SIG-M5 treated with dmso at 0.1 percent for 504 hours (cell line): Measurements from ENCODE around the gene TTR.

Source experiments
- DNase-seq: peaks from one replicate; lab custom pipeline; 2025; ENCODE audit not compliant: unreplicated experiment; lab: John Stamatoyannopoulos, UW

TTR gene

DNA sequence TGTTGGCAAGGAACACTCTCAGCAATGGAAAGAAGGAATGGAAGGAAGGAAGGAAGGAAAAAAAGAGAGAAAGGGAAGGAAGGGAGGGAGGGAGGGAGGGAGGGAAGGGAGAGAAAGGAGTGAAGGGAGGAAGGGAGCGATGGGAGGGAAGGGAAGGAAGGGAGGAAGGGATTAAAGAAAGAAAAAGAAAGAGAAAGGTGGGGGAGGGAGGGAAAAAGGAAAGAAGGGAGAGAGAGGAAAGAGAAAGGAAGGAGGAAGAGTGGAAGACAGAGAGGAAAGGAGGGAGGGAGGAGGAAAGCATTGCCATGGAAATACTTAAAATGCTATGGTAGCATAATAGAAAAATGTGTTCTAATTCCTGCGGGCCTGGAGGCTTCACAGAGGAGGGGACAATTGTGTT lies 22.4 kb downstream of the TTR start:
- no peak for DNase-seq

DNA sequence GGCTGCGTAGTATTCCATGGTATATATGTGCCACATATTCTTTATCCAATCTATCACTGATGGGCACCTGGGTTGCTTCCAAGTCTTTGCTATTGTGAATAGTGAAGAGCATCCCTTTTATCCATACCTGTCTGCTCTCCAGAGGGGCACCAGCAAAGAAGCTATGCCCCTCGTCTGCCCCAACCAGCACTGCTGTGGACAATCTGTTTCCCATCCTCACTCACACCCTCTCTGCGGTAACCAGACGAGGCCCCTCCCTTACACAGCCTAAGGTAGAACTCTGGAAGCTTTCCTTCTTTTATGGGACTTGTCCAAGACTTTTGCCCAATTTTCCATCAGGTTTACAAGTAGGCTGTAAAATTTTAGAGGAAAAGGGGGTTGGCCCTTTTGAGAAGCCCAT lies 24.9 kb downstream of the TTR start:
- no peak for DNase-seq

DNA sequence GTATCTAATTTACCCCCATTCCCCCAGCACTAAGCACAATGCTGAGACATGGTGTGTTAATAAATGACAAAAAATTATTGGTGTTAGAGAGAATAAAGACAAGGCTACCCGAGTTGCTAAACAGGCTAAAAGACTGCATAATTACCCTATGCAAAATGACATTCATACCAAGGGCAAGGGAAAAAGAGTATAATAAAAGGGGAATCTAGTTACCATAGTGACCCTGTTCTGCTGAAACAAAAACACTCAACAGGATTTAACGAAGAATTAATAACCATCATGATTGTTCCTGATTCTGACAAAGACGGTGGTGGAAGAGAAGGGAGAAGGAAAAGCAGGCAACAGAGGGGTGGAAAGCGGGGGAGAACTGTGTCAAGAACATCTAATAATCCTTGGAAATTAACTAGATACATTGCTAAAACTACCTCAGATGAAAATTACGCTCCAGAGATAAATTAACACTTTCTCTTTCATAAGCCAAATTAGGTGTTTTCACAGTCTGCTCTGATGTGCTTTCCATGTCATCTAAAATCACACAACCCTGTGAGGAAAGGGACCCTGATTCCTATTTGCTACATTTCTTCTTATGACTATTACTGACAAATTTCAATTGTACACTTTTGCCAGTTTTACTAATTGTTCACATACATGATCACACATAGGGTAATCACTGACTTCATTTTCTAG lies 25.5 kb downstream of the TTR start:
- no peak for DNase-seq

DNA sequence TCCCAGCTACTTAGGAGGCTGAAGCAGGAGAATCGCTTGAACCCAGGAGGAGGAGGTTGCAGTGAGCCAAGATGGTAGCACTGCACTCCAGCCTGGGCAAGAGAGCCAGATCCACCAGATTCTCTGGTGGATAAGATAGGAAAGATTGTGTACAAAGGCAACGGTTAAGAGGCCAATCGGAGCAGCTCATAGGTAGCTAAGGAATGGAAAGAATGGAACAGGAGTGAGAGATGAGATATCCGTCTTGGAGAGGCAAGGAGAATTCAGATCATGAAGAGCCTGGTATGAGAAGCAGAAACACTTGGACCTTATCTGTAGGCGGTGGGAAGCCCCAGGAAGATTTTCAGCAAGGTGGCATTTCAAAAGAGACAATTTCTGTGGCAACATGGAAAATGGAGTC lies 27.1 kb downstream of the TTR start:
- DNase-seq: no peak

DNA sequence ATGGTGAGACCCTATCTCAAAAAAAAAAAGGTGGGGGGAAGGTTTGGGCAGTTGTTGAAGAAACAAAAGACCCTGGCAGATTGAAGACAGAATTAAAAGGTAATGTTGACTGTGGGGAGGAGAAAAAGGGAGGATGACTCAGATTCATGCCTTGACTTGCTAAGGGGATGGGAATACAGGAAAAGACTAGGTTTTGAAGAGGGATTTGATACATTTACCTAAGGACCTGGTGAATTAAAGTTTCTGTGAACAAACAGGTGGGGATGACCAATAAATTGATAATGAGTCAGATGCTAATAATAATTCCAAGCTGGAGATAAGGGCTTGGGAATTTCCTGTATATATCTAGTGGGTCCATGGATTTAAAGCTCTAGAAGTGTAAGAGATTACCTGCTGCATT lies 27.6 kb downstream of the TTR start:
- no peak for DNase-seq

DNA sequence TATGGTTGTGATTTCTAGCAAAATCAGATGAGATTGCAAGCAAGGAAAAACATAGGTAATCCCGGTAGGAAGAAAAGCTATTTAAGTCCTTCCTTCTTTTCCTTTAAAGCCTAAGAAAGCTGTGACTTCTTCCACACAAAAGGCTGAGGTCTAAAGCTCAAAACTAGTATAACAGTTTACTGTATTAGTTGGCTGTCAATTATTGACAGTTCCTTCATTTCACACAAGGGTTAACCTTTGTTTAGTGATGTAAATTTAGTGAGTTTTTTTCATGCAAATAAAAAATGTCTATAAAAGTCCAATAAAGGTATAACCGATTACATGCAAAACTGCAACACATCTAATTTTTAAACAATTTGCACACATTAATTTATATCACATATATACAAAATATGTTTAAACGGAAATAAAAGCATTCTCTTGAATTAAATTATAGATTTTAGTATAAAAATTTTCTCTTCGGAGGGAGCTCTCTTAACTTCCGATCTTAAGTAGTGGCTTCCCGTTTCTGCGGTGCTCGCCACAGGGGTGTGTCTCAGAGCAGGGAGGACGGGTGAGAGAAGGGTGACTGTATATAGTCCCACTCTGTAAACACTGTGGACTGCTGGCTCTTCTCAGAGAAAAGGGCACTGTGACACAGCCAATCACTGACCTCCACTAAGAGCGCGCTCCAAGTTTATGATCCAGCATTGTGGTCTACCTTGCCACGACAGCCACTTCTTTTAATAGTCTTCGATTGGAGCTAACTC lies 33.4 kb downstream of the TTR start:
- DNase-seq: no peak

DNA sequence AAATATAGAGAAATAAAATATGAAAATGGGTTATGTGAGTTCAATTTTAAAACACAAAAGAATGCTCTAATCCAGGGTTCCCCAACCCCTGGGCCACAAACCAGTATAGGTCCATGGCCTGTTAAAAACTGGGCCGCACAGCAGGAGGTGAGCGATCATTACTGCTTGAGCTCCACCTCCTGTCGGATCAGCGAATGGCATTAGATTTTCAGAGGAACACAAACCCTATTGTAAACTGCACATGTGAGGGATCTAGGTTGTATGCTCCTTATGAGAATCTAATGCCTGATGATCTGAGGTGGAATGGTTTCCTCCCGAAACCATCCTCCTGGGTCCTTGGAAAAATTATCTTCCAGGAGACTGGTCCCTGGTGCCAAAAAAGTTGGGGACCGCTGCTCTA lies 34.7 kb downstream of the TTR start:
- no peak for DNase-seq

DNA sequence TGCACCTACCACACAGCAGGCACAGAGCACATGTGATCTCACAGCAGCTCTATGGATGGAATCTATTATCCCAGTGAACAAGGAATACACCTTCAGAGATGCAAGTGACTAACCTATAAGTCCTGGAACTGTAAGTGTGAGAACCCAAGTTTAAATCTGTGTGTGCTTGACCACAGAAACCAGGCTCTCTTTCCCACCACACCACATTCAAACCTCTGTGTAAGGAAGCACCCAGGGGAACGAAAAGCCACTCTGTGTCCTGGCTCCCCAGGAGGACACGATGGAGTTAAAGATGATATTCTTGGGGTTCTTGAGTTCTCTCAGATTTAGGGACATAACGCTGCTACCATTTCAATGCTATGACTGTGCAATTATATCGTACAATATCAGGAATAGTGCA lies 38.9 kb downstream of the TTR start:
- no peak for DNase-seq

DNA sequence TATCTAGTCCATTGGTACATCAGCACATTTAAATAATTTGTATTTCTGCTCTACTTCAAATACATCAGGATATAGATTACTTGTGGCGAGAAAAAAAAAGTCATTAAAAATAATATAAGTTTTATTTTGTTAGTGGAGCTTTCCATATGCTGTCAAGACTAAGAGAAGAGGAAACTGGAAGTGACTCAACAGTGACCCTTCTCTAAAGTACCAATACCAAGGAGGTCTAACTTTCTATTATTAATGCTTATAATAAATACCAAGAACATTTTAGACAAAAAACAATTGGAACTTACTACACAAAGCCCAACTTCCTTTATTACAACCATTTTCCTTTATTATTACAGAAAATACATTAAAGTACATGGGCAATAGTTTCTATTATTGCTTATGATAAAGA lies 39.8 kb downstream of the TTR start:
- DNase-seq: no peak

DNA sequence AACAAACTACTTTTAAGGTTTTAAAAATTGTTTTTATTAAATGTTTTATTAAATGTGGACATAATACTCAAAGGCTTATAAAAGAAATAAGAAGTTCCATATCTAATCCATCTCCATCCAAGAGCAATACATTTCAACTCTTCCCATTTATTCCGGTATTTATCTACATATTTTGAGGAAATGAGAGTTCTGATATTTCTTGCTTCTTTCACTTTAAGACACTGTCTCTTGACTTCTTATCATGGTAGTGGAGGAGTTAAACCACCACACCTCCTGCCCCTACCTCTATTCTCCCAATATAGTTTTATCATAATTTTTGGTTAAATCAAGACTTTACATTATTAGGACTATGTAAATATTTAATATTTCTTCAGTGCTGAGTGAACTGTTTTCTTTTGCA lies 40.7 kb downstream of the TTR start:
- DNase-seq: no peak

DNA sequence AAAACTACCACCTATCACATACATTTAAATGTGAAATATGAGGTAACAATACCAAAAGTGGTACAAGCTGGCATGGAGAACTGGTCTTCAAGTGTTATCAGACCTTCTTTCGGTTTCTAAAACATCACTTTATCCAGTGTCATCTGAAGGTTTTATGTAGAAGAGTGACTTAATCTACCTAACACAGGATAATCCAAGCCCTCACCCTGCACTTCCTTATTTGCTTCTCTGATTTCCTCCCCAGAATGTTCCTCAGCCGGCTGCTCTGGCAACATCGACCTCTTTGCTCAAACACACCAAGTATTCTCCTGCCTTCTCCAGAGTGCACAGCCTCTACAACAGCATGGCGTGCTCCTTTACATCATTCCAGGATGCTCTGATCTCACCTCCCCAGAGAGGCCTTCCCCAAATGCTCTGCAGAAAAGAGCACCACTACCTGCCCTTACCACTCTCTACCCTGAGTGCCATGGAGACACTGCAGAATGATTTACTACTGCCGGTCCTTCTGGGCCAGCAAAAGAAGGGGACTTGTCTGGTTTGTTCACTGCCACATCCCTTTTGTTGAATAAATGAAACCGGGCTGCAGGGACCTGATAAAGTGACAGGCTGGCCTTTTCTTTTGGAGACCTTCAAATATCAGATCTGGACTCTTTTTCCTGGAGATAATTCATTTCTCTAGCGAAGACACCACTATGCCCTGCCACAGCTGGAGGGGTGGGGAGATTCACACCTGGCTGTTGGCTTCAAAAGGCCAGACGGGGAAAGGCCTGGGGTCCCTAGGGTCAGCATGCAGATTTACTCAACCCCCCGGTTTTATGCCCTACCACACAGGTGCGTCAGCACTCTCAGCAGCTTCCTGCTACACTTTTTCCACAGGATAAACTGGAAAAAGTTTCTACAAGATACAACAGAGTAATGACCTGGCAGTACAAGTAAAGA lies 42.0 kb downstream of the TTR start:
- no peak for DNase-seq

DNA sequence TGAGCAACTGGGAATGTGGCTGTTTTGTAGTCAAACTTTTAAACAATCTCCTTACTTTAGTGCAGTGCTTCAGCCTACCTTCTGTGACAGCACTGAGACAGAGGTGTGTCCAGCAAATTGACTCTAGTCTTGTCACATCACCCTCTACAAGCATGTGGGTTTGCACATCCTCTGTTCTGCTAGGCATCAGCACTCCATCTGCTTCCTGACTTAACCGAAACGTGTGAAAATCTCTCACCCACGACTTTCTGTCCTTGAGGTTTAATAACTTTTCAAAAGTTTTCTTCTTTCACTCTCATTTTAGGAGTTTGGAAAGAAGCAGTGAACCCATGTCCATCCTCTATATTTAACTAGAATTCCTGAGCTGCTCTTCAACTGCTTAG lies 42.6 kb downstream of the TTR start:
- no peak for DNase-seq

DNA sequence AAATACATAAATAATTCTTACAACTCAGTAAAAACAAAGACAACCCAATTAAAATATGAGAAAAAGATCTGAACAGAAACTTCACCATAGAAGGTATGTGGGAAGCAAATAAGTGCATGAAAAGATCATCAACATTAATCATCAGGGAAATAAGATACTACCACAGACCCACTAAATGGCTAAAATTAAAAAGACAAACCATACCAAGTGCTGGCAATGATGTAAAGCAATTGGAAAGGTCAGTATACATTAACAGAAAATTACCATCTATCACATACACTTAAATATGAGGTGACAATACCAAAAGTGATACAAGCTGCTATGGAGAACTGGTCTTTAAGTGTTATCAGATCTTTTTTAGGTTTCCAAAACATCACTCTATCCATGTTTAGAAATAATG lies 44.7 kb downstream of the TTR start:
- no peak for DNase-seq

DNA sequence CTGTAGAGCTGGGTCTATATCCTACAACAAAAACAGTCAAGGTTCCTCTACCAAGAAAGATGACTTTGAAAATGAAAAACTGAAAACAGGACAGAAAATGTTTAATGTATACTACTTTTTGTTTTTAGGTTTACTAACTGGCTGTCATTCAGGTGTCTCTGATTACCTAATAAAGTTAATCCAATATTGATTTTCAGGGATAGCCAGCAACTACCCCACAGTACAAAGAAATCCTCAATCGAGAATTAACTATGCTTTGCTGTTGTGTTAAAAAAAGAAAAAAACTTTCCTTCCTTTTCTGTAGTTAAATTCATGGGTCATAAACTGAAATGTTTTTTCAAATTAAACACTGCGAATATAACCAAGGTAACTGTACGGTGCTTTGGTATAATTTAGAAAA lies 45.8 kb downstream of the TTR start:
- DNase-seq: no peak

DNA sequence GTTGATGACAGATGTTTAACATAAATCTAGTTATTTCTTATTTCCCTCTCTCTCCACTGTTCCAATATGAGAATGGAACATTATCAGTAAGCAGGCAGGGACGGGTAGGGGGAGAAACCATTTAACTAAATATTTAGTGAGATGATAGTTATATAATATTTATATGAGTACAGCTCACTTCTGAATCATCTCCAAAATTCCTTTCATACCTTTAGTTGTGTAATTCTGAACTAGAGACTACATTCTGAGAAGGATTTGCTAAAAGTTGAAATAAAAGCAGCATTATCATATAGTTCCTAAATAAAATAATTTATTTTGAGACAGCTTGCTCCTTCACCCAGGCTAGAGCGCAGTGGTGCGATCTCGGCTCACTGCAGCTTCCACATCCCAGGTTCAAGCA lies 51.3 kb downstream of the TTR start:
- DNase-seq: no peak

DNA sequence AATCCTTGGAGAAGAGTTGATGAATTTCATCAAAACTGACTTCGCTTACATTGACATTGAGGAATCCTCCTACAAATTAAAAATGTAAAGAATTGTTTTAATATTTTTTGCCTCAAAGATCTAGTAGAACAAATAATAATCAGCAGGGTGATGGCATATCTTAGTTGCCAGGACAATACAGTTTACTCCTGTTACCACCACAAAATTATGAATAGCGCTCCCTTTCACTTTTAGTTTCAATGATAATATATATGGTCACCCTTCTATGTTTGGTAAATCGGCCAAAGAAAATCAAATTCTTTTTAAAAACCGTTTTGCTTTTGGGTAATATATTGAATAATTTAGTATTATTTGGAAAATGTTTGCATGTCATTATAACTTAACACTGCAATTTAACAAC lies 53.7 kb downstream of the TTR start:
- no peak for DNase-seq

DNA sequence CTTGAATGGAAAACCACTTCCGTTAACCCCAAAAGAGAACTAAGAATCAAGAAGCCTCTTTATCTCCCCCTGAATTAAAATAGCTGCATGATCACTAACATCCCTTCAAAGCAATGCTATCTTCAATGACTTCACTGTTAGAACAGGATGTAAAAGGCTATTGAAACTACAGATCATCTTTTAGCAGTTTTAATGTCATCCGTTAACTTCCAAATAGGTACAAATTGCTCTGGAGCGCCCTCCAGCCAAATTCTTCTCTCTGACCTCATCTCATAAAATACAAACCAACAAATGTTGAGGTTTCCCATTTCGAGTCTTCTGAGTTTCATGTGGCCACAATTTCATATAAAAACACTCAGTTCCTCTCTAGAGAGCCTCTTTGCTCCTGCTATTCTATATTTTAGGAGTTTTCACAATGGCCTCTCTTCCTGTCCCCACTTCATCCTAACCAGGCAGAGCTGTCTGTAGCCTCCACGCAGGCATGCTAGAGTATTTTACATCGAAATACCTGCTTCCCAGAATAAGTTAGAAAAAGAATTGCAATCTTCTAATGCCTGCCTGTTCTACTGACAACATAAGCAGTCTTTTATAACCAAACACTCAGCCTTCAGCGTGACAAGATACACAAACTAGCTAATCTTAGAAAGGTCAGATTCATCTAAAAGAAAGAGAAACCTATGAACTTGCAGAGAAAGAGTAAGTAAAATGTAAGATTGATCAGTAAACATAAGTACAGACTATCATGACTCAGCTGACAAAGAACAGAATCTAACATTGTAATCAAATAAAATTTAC lies 54.9 kb downstream of the TTR start:
- no peak for DNase-seq

DNA sequence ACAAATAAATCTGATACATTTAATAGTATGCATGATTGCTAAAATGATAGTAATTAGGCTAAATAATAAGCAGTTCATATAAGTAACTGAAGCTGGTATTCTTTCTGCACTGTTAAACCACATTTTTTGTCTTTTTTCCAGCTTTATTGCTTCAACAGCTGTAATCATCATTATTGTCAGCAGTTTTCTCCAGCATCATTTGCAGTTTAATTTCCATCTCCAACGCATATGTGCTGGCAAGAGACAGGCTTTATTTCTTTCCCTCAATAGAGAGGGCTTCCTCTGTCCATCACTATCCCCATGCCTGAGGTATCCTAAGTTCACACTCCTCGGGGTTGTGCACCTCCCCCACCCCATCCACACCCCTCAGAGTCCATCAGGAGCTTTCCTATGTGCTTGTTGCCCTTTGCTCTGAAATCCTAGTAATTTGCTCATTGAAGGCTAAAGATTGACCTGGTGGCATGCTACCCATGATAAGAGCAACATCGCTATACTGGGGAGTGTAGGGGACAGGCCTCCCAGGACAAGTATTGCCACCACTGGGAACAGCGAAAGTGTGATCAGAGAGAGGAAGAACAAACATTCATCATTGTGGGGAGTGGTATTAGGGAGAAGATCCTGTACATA lies 55.6 kb downstream of the TTR start:
- no peak for DNase-seq
